ENCODE results near the gene MMAB. TPM values are rescaled to one million over a fixed set of nuclear protein-coding genes. Genes with fewer than 3 reads are reported as not detected.

The MMAB gene
- total and polyA plus RNA-seq, 2 of the 13 experiments (the other 11 are each of a cell fraction or from before 2014, with no cell fraction given) = 26.1 to 77.3 TPM

GRCh38 chr12:109545826-109546225, 27.5 kb downstream of the MMAB start:
- H3K4me1 ChIP-seq (ENCODE audit: insufficient read depth, low read length) = peaks cover 46% of the 10 kb centered on the region
- no peaks in the 10 kb centered on the region for H4K20me1 ChIP-seq (ENCODE audit: insufficient read depth, low read length)
- DNase-seq (ENCODE audit: low spot score) = no peak
- ChIA-PET CTCF (ENCODE audit: low intra/inter-chr PET ratio, low total read pairs) (no interaction called here), POLR2A (interaction anchor here (1.2 kb wide), 1 partner anchor 28 kb away, joined by 3 read pairs; the partner anchor contains the start of genes MMAB and MVK)
- TF ChIP-seq ARID3A (IDR thresholded peaks at IDR 0.05; ENCODE audit: low read depth, low read length) (no peak), SNRNP70 (IDR thresholded peaks at IDR 0.05; ENCODE audit: low read depth, low read length) (no peak), GFI1 (CRISPR knock-in tag; IDR thresholded peaks at IDR 0.05; ENCODE audit: borderline replicate concordance) (no peak), ZNF275 (CRISPR knock-in tag; IDR thresholded peaks at IDR 0.05; ENCODE audit: borderline replicate concordance) (no peak), TIGD3 (CRISPR knock-in tag; IDR thresholded peaks at IDR 0.05; ENCODE audit: borderline replicate concordance) (no peak)
- H3K9me3 ChIP-seq (ENCODE audit: low read length) = no peaks in the 10 kb centered on the region
- H3K9ac ChIP-seq (ENCODE audit: insufficient read depth, low read depth, low read length) = no peak overlapping the region
- intact Hi-C loops (cut with micrococcal nuclease; ENCODE audit: unreplicated experiment) = no loop called here
- H3K36me3 ChIP-seq (replicated peaks in 1 of 2; ENCODE audit: control insufficient read depth in 1 of 2, insufficient read depth in 2 of 2, low read length in 2 of 2) = no peaks in the 10 kb centered on the region
- peaks cover 11 to 44% of the 10 kb centered on the region in 2 experiments for H3K27me3 ChIP-seq (ENCODE audit: control insufficient read depth in 1 of 2, insufficient read depth in 2 of 2, low read length in 2 of 2)
- peak; percentile 15; the same call in 1 of the 3 replicates for ATAC-seq
- H2AFZ ChIP-seq (ENCODE audit: low read length) = no peak overlapping the region
- no peaks in the 10 kb centered on the region for H3K79me2 ChIP-seq (ENCODE audit: insufficient read depth, low read length)
- H3K4me3 ChIP-seq (replicated peaks in 1 of 3; ENCODE audit: insufficient read depth in 1 of 3, low read depth in 2 of 3, low read length in 3 of 3) = no peak overlapping the region
- in situ Hi-C loops (cut with HindIII; ENCODE audit: extremely low pct_ligation_motif_present, low pct_unique_long_range_greater_than_20kb) = no loop called here
- H3K27ac ChIP-seq (ENCODE audit: extremely low read length, insufficient read depth, low read length) = no peak overlapping the region
- no peak for FAIRE-seq
- BruUV-seq (replicated peaks) = no TSS peak
- 24% methylated on average over 5 of the region's 5 CpGs for WGBS (ENCODE audit: low lambda C conversion rate)
- no peak overlapping the region; the same call in none of the 2 replicates for H3K4me2 ChIP-seq (ENCODE audit: low read depth, low read length)

Measured in HepG2 (cell line).